ENCODE results near the gene XXYLT1. TPM values are rescaled to one million over a fixed set of nuclear protein-coding genes. Genes with fewer than 3 reads are reported as not detected.

Gene XXYLT1
- total and polyA plus RNA-seq, 9 of the 15 experiments (the other 6 are each of a cell fraction or from before 2014, with no cell fraction given): 1.9 to 18.9 (median 15.0) TPM

GRCh38 chr3:195178124-195178910 lies 92.6 kb downstream of the XXYLT1 start (continued):
- TF ChIP-seq MXD1 (CRISPR knock-in tag; IDR thresholded peaks at IDR 0.05; ENCODE audit: borderline replicate concordance, poor library complexity, severe bottlenecking): no peak
- TF ChIP-seq PRMT5 (CRISPR knock-in tag; IDR thresholded peaks at IDR 0.05): no peak
- peak; percentile 95 for TF ChIP-seq ZNF316 (IDR thresholded peaks at IDR 0.05)
- no peak for TF ChIP-seq ESRRB (CRISPR knock-in tag; IDR thresholded peaks at IDR 0.05; ENCODE audit: borderline replicate concordance)
- no peak for TF ChIP-seq ZNF57 (CRISPR knock-in tag; IDR thresholded peaks at IDR 0.05)
- no peak; the same call in 1 of the 2 replicates for TF ChIP-seq ZNF197 (CRISPR knock-in tag; IDR thresholded peaks at IDR 0.05; ENCODE audit: low read depth)
- no peak for TF ChIP-seq TCF7L2 (IDR thresholded peaks at IDR 0.05; ENCODE audit: low read depth, low read length)
- peak; percentile 42; the same call in 1 of the 2 replicates for TF ChIP-seq HEY1 (CRISPR knock-in tag; IDR thresholded peaks at IDR 0.05; ENCODE audit: borderline replicate concordance)
- TF ChIP-seq FIP1L1 (IDR thresholded peaks at IDR 0.05; ENCODE audit: low read depth, low read length, poor library complexity, severe bottlenecking): no peak
- TF ChIP-seq ZNF395 (CRISPR knock-in tag; IDR thresholded peaks at IDR 0.05): peak; percentile 97
- no peak; the same call in 1 of the 2 replicates for TF ChIP-seq CC2D1A (IDR thresholded peaks at IDR 0.05)
- TF ChIP-seq ZNF583 (CRISPR knock-in tag; IDR thresholded peaks at IDR 0.05): 0 out of 2 replicates have a peak, but pooled peaks have one; percentile 56
- TF ChIP-seq ZNF143 (CRISPR knock-in tag; IDR thresholded peaks at IDR 0.05): no peak
- no peak for TF ChIP-seq BCL6 (CRISPR knock-in tag; IDR thresholded peaks at IDR 0.05)
- TF ChIP-seq CEBPZ (IDR thresholded peaks at IDR 0.05; ENCODE audit: borderline replicate concordance, low read depth, low read length): no peak
- peak; percentile 96 for TF ChIP-seq ZNF592 (IDR thresholded peaks at IDR 0.05)
- TF ChIP-seq NFIC (IDR thresholded peaks at IDR 0.05): peak; percentile 75
- TF ChIP-seq NELFE (IDR thresholded peaks at IDR 0.05; ENCODE audit: insufficient read depth, insufficient read length): no peak
- TF ChIP-seq PHB (CRISPR knock-in tag; IDR thresholded peaks at IDR 0.05): no peak

Measured in K562 (cell line).